ACHN (cell line): Measurements from ENCODE around the gene MPG.
"Not testable (repeated sequence)": the region's sequence is repeated elsewhere in the genome, so short reads cannot be mapped to it uniquely, and the experiment has no call there.

Source experiments
- DNase-seq: peaks from one replicate; pipeline ENCODE4 v3.0.0-alpha.2; 2015
- in situ Hi-C: cut with HindIII; loops from 2 replicates; pipeline ENCODE4 v1.10.0; 2017; ENCODE audit warnings: low sequenced_read_pairs, low pct_ligation_motif_present, low pct_unique_long_range_greater_than_20kb

Gene MPG, protein sequence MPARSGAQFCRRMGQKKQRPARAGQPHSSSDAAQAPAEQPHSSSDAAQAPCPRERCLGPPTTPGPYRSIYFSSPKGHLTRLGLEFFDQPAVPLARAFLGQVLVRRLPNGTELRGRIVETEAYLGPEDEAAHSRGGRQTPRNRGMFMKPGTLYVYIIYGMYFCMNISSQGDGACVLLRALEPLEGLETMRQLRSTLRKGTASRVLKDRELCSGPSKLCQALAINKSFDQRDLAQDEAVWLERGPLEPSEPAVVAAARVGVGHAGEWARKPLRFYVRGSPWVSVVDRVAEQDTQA

GRCh38 chr16:77807-78443 lies at the start of gene MPG:
Gene MPG (plus strand): TSS chr16:78225. CDS start chr16:78310, 85 bp downstream.
- DNase-seq, result peak; percentile 87
- in situ Hi-C loops, result no loop called here

DNA sequence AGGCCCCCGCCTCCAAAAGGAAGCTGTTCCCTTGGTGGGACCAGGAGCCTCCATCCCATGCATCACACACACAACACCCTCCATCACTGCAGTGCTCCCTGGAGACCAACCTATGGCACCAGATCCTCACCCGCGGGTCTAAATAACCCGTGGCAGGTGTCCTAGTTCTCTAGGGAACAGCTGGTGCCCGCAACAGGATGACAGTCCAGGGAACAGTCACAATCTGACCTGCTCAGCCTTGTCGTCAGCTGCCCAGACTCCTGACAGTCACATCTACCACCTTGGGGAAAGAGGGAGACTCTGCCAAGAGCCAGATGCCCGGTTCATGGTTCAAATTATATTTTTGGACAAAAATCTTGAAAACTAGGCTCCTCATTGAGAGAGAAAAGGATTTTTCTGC lies 47.4 kb upstream of the MPG start:
- in situ Hi-C loops, DNase-seq: not testable (repeated sequence)

DNA sequence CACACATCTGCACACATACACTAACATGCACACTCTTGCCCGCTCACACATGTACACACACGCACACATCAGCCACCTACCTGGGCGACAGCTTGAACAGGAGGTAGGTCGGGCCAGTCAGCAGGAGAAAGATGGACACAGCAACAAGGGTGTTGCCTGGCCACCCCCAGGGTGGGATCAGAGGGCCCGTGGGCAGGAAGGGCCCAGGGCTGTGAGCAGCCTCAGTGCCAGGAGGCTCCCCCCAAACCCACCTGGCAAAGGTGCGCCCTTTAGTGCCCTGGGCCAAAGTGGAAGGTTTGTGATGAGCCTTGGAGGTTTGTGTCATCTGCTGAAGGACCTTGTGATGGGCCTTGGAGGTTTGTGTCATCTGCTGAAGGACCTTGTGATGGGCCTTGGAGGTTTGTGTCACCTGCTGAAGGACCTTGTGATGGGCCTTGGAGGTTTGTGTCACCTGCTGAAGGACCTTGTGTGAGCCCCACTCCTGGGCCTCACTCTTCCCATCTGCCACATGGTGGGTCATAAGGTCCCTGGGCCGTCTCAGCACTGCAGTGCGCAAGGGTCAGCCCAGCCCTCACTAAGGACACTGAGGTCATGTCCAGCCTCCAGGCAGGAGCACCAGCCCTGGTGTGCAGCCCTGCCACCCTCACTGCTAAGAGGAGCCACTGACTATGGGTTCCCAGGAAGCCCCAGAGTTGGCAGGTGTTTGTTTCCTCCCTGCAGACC lies 44.7 kb upstream of the MPG start:
- in situ Hi-C loops, DNase-seq: not testable (repeated sequence)

- DNase-seq, result no peak
- in situ Hi-C loops, result no loop called here
Observed at GRCh38 chr16:33877-34647, 44.0 kb upstream of the MPG start.

DNA sequence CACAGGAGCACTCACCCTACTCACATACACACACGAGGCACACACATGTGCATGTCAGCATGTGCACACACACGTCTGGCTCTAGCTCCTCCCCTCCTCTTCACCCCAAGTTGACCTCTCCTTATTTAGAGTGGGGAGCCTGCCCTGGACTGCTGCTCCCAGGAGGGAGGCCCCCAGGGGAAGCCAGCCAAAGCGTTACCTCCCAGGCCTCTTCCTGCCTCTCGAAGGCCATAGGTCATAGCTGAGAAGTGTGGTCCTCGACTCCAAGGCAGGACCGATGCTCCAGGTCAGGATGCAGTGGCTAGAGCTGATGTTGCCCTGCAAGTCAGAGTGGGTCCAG lies 43.4 kb upstream of the MPG start:
- no peak for DNase-seq
- in situ Hi-C loops, result no loop called here

- in situ Hi-C loops, result no loop called here
- DNase-seq, result no peak
Observed at GRCh38 chr16:35011-35677, 42.9 kb upstream of the MPG start.

GRCh38 chr16:35678-36305 lies 42.2 kb upstream of the MPG start:
- no peak for DNase-seq
- in situ Hi-C loops, result no loop called here

GRCh38 chr16:36336-36984 lies 41.6 kb upstream of the MPG start:
- in situ Hi-C loops, result no loop called here
- DNase-seq, result no peak

DNA sequence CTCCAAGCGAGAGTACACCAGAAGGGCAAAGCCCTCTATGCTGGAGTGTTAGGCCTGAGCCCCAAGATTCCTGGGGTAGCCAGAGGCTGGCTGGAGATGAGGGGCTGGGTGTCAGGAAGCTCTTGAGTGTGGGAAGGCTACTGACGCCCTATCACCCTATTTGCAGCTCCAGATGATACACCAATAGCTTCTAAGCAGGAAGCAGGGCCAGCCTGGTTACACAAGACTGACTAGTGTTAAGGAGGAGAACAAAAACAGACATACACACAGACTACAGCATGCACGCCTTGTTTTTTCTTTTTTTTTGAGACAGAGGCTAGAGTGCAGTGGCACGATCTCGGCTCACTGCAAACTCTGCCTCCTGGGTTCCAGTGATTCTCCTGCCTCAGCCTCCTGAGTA lies 40.5 kb upstream of the MPG start:
- in situ Hi-C loops, result no loop called here

DNA sequence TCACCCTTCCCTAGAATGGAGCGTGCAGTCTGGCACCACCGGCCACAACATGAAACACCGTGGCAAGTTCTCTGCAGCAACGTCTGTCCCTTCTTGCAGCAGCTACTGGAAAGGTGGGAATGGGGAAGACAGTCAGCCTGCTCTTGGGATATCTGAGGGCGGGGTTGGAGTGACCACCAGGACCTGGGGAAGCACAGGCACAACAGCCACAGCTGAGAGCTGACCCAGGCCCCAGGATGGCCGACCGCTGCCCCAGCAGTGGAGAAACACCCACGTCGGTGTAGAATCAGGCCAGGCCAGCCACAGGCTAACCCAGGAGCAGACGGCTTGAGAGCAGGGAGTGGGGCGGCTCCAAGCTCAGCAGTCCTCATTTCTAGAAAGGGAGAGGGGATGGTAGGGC lies 39.8 kb upstream of the MPG start:
- in situ Hi-C loops, DNase-seq: not testable (repeated sequence)

More for the DNA sequence above, 40.5 kb upstream of the MPG start:
- DNase-seq, result no peak

GRCh38 chr16:38941-39892 lies 38.8 kb upstream of the MPG start:
- in situ Hi-C loops, result no loop called here
- no peak for DNase-seq

DNA sequence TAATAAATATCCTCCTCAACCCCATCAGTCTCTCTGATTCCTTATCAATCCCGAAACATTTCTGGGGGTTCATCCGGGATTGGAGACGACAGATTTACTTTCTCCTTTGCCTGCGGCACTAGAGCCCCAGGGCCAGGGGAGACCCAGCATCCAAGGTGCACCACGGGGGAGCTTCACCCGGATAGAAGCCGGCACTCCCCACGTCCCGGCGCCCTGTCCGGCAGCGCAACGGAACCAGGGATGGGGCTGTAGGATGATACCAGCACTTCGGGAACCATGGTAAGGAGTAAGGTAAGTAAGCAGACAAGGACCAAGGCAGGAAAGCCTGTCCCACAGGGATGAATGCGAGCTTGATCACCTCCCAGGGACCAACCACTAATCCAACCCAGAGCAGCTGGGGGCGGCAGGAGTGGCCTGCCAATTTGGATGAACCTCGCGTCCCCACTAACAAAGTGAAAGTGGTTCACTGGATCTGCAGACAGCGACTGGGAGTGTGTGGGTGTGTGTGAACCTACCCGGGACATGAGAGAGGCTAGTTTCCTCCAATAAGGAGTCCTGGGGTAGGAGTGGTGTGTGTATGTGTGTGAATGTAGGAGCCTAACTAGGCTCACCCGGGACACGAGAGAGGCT lies 36.5 kb upstream of the MPG start:
- DNase-seq, result no peak
- in situ Hi-C loops, result no loop called here

DNA sequence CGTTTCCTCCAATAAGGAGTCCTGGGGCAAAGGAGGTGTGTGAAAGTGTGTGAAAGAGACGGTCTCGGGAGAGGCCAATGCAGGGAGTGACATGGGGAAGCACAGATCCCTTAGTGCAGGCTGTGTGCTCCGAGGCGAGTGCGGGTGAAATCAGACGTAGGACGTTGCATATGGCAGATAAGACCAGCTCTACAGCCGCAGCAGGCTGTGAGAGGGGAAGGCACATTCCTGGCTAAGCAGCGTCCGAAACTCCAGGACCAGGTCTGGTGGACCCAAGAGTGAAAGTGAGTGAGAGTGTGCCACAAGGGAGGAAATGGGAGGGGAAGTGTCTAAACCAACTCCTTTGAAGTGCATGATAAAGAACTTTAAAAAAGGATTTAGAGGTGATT lies 36.0 kb upstream of the MPG start:
- in situ Hi-C loops, result no loop called here
- DNase-seq, result no peak

- no peak for DNase-seq
- in situ Hi-C loops, result no loop called here
Observed at GRCh38 chr16:42691-43090, 35.3 kb upstream of the MPG start.

GRCh38 chr16:43294-43693 lies 34.7 kb upstream of the MPG start:
- no peak for DNase-seq
- in situ Hi-C loops, result no loop called here

GRCh38 chr16:44655-45054 lies 33.4 kb upstream of the MPG start:
- no peak for DNase-seq
- in situ Hi-C loops, result no loop called here
